ENCODE measurements around the gene DTWD1. TPM values are rescaled to one million over a fixed set of nuclear protein-coding genes. Genes with fewer than 3 reads are reported as not detected.
A peak's percentile ranks its signal among the peaks of the same experiment; 100 is the strongest.
"Not testable (repeated sequence)": the region's sequence is repeated elsewhere in the genome, so short reads cannot be mapped to it uniquely, and the experiment has no call there.

The DTWD1 gene
- 9.9 and 10.6 TPM in 2 replicates for total RNA-seq

GRCh38 chr15:49620658-49621368 lies at the start of gene DTWD1, which contains the start of gene FAM227B:
Gene DTWD1, plus strand, starts transcription at chr15:49621048. Its CDS starts 4,120 bp downstream, at chr15:49625168.
Gene FAM227B, minus strand, starts transcription at chr15:49620818. Its CDS starts 5,647 bp downstream, at chr15:49615171.
- no peak for TF ChIP-seq CTCF (conservative IDR thresholded peaks at IDR 0.05; ENCODE audit: low read depth, low read length)
- peak; percentile 70 for DNase-seq (ENCODE audit: low read depth)
- H3K4me3 ChIP-seq (ENCODE audit: low read depth, low read length) = peak within 1 kb of the TSS; percentile 94

DNA sequence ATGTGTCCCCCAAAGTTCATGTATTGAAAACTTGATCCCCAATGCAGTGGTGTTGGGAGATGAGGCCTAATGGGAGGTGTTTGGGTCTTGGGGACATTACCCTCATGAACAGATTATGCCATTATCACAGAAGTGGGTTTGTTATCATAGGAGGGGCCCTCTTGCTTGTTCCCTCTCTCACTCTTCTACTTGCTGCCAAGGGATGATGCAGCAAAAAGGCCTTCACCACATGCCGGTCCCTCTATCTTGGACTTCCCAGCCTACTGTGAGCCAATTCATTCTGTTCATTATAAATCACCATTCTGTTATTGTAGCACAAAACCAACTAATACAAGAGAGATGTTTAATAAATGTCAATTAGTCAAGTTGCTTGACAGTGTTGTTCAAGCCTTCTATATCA lies 47.4 kb upstream of the DTWD1 start:
- no peak for TF ChIP-seq CTCF (conservative IDR thresholded peaks at IDR 0.05; ENCODE audit: low read depth, low read length)
- DNase-seq (ENCODE audit: low read depth) = no peak

GRCh38 chr15:49589030-49589429 lies 31.8 kb upstream of the DTWD1 start:
- no peak overlapping the region for H3K4me3 ChIP-seq (ENCODE audit: low read depth, low read length)
- no peak for DNase-seq (ENCODE audit: low read depth)
- no peak for TF ChIP-seq CTCF (conservative IDR thresholded peaks at IDR 0.05; ENCODE audit: low read depth, low read length)

More for the DNA sequence above, 47.4 kb upstream of the DTWD1 start:
- no peak overlapping the region for H3K4me3 ChIP-seq (ENCODE audit: low read depth, low read length)

DNA sequence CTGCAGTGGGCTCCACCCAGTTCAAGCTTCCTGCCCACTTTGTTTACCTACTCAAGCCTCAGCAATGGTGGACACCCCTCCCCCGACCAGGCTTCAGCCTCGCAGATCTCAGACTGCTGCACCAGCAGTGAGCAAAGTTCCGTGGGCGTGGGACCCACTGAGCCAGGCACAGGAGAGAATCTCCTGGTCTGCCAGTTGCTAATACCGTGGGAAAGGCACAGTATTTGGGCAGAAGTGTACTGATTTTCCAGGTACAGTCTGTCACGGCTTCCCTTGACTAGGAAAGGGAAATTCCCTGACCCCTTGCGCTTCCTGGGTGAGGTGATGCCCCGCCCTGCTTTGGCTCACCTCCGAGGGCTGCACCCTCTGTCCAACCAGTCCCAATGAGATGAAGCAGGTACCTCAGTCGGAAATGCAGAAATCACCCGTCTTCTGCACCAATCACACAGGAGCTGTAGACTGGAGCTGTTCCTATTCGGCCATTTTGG lies 28.0 kb upstream of the DTWD1 start:
- not testable (repeated sequence) for DNase-seq (ENCODE audit: low read depth); H3K4me3 ChIP-seq (ENCODE audit: low read depth, low read length)

- DNase-seq (ENCODE audit: low read depth) = no peak
- TF ChIP-seq CTCF (conservative IDR thresholded peaks at IDR 0.05; ENCODE audit: low read depth, low read length) = no peak
- no peak overlapping the region for H3K4me3 ChIP-seq (ENCODE audit: low read depth, low read length)
Measured at GRCh38 chr15:49604625-49605409, 16.0 kb upstream of the DTWD1 start.

- DNase-seq (ENCODE audit: low read depth) = no peak
- TF ChIP-seq CTCF (conservative IDR thresholded peaks at IDR 0.05; ENCODE audit: low read depth, low read length) = no peak
- H3K4me3 ChIP-seq (ENCODE audit: low read depth, low read length) = no peak overlapping the region
Measured at GRCh38 chr15:49605588-49605987, 15.3 kb upstream of the DTWD1 start.

DNA sequence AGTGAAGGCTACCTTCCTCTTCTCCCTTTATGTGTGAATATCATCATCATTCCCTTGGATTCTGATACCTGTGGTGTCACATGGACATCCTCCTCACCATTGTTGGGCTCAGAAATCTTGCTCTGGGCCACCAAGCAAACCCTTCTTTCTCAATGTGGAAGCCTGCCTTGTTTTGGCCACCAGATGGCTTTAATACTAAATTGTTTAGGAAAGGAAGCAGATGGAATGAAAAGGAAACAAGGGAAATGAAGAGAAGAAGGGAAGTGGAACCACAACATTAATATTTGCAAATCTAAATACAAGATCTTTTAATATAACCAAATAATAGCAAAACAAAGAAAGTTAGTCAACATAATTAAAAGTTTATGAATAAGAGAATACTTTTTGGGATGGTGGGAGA lies 14.3 kb upstream of the DTWD1 start:
- DNase-seq (ENCODE audit: low read depth) = no peak
- no peak overlapping the region for H3K4me3 ChIP-seq (ENCODE audit: low read depth, low read length)
- peak; percentile 24 for TF ChIP-seq CTCF (conservative IDR thresholded peaks at IDR 0.05; ENCODE audit: low read depth, low read length)

Measured in epithelial cell of proximal tubule (primary cell).